ENCODE measurements around the gene KCNJ6. TPM values are rescaled to one million over a fixed set of nuclear protein-coding genes. Genes with fewer than 3 reads are reported as not detected.

The KCNJ6 gene
- total and polyA plus RNA-seq, 9 of the 15 experiments (the other 6 are each of a cell fraction or from before 2014, with no cell fraction given), result 0.06 to 0.21 (median 0.13) TPM; not detected in 1

DNA sequence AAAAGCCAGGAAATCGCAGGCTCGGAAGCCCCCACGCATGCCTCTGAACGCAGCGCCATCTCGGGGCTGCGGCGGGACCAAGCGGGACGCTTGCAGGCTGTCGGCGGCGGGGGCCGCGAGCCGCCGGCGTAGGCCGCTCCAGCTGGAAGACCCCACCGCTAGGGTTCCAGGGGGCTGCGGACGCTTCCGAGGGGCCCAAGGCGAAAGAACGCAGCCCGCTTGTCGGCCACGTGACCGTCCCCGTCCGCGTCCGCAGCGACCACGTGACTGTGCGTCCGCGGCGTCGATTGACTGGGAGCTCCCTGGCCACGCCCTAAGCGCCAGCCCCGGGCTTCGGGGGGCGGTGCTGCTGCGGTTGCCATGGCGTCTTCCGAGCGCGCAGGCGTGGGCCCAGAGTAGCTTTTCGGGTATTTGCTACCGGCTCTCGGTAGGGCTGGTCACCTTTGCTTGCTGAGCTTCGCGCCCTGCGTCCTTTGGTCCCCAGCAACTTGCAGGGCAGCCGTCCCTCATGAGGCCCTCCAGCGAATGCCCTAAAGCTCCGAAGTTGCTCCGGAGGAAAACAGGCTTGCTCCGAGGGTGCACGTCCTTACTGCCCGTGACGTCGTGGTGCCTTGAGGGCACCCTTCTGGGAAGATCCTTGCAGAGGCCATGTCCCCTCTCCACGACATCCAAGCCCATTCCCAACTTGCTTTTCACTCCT, 352.5 kb downstream of the KCNJ6 start (continued):
- TF ChIP-seq KLF10 (CRISPR knock-in tag; IDR thresholded peaks at IDR 0.05) (no peak), ZNF444 (CRISPR knock-in tag; IDR thresholded peaks at IDR 0.05) (no peak), XRCC4 (IDR thresholded peaks at IDR 0.05; ENCODE audit: extremely low read depth, insufficient read depth, insufficient read length) (no peak), ZNF282 (CRISPR knock-in tag; IDR thresholded peaks at IDR 0.05) (no peak; the same call in 1 of the 2 replicates), DPF2 (IDR thresholded peaks at IDR 0.05) (no peak), CEBPB (tag; IDR thresholded peaks at IDR 0.05) (no peak), HMGN3 (IDR thresholded peaks at IDR 0.05; ENCODE audit: borderline replicate concordance, extremely low read depth, insufficient read length, low read depth, low read length) (peak; percentile 96), CHD2 (IDR thresholded peaks at IDR 0.05; ENCODE audit: low read depth, low read length) (no peak), SRSF1 (IDR thresholded peaks at IDR 0.05; ENCODE audit: low read depth, low read length) (no peak), RAD21 (CRISPR knock-in tag; conservative IDR thresholded peaks at IDR 0.05 in 1 of 2, IDR thresholded peaks at IDR 0.05 in 1 of 2) (peak; percentile 41 to 55), IRF2 (CRISPR knock-in tag; IDR thresholded peaks at IDR 0.05) (no peak), BHLHE40 (IDR thresholded peaks at IDR 0.05; ENCODE audit: low read length) (peak; percentile 97)
- TF ChIP-seq, protein P1, sequence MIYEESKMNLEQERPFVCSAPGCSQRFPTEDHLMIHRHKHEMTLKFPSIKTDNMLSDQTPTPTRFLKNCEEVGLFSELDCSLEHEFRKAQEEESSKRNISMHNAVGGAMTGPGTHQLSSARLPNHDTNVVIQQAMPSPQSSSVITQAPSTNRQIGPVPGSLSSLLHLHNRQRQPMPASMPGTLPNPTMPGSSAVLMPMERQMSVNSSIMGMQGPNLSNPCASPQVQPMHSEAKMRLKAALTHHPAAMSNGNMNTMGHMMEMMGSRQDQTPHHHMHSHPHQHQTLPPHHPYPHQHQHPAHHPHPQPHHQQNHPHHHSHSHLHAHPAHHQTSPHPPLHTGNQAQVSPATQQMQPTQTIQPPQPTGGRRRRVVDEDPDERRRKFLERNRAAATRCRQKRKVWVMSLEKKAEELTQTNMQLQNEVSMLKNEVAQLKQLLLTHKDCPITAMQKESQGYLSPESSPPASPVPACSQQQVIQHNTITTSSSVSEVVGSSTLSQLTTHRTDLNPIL (CRISPR knock-in tag; IDR thresholded peaks at IDR 0.05), result peak; percentile 48; the same call in 1 of the 2 replicates
- TF ChIP-seq, protein P2, sequence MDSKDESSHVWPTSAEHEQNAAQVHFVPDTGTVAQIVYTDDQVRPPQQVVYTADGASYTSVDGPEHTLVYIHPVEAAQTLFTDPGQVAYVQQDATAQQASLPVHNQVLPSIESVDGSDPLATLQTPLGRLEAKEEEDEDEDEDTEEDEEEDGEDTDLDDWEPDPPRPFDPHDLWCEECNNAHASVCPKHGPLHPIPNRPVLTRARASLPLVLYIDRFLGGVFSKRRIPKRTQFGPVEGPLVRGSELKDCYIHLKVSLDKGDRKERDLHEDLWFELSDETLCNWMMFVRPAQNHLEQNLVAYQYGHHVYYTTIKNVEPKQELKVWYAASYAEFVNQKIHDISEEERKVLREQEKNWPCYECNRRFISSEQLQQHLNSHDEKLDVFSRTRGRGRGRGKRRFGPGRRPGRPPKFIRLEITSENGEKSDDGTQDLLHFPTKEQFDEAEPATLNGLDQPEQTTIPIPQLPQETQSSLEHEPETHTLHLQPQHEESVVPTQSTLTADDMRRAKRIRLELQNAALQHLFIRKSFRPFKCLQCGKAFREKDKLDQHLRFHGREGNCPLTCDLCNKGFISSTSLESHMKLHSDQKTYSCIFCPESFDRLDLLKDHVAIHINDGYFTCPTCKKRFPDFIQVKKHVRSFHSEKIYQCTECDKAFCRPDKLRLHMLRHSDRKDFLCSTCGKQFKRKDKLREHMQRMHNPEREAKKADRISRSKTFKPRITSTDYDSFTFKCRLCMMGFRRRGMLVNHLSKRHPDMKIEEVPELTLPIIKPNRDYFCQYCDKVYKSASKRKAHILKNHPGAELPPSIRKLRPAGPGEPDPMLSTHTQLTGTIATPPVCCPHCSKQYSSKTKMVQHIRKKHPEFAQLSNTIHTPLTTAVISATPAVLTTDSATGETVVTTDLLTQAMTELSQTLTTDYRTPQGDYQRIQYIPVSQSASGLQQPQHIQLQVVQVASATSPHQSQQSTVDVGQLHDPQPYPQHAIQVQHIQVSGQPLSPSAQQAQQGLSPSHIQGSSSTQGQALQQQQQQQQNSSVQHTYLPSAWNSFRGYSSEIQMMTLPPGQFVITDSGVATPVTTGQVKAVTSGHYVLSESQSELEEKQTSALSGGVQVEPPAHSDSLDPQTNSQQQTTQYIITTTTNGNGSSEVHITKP (IDR thresholded peaks at IDR 0.05; ENCODE audit: partially characterized antibody), result peak; percentile 42
- TF ChIP-seq, protein P3, sequence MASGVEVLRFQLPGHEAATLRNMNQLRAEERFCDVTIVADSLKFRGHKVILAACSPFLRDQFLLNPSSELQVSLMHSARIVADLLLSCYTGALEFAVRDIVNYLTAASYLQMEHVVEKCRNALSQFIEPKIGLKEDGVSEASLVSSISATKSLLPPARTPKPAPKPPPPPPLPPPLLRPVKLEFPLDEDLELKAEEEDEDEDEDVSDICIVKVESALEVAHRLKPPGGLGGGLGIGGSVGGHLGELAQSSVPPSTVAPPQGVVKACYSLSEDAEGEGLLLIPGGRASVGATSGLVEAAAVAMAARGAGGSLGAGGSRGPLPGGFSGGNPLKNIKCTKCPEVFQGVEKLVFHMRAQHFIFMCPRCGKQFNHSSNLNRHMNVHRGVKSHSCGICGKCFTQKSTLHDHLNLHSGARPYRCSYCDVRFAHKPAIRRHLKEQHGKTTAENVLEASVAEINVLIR (CRISPR knock-in tag; IDR thresholded peaks at IDR 0.05), result peak; percentile 43; the same call in 1 of the 2 replicates
- TF ChIP-seq, protein P4, sequence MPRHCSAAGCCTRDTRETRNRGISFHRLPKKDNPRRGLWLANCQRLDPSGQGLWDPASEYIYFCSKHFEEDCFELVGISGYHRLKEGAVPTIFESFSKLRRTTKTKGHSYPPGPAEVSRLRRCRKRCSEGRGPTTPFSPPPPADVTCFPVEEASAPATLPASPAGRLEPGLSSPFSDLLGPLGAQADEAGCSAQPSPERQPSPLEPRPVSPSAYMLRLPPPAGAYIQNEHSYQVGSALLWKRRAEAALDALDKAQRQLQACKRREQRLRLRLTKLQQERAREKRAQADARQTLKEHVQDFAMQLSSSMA (CRISPR knock-in tag; IDR thresholded peaks at IDR 0.05), result 0 out of 2 replicates have a peak, but pooled peaks have one; percentile 16
- TF ChIP-seq, protein P5, sequence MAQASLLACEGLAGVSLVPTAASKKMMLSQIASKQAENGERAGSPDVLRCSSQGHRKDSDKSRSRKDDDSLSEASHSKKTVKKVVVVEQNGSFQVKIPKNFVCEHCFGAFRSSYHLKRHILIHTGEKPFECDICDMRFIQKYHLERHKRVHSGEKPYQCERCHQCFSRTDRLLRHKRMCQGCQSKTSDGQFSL (CRISPR knock-in tag; IDR thresholded peaks at IDR 0.05), result no peak
- TF ChIP-seq, protein P5 (tag; IDR thresholded peaks at IDR 0.05), result 0 out of 4 replicates have a peak, but pooled peaks of 1 of the 2 experiments have one; percentile 37

All from K562 (cell line).